MM.1S (cell line): ENCODE measurements around the gene NETO2.

ENCODE experiments used
- EZH2 ChIP-seq: fragments of 300-600 bp; sonication (generic); optimal IDR thresholded peaks from 2 replicates; pipeline ENCODE3; 2017; ENCODE audit warnings: low read depth, mild to moderate bottlenecking, antibody characterized with exemption, low read length, mixed read lengths
- EZH2phosphoT487 ChIP-seq: fragments of 300-600 bp; sonication (generic); IDR thresholded peaks from 2 replicates; pipeline ENCODE4 v1.6.1; 2018; ENCODE audit warnings: antibody characterized with exemption, low read length
- TF ChIP-seq, protein P1 (sequence below): fragments of 300-600 bp; sonication (generic); IDR thresholded peaks from 2 replicates; pipeline ENCODE4 v1.5.1; 2016; ENCODE audit warnings: antibody characterized with exemption, low read length, mixed read lengths

GRCh38 chr16:47069313-47069712 lies 74.4 kb downstream of the NETO2 start:
- TF ChIP-seq, protein P1, sequence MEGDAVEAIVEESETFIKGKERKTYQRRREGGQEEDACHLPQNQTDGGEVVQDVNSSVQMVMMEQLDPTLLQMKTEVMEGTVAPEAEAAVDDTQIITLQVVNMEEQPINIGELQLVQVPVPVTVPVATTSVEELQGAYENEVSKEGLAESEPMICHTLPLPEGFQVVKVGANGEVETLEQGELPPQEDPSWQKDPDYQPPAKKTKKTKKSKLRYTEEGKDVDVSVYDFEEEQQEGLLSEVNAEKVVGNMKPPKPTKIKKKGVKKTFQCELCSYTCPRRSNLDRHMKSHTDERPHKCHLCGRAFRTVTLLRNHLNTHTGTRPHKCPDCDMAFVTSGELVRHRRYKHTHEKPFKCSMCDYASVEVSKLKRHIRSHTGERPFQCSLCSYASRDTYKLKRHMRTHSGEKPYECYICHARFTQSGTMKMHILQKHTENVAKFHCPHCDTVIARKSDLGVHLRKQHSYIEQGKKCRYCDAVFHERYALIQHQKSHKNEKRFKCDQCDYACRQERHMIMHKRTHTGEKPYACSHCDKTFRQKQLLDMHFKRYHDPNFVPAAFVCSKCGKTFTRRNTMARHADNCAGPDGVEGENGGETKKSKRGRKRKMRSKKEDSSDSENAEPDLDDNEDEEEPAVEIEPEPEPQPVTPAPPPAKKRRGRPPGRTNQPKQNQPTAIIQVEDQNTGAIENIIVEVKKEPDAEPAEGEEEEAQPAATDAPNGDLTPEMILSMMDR, result no peak
- TF ChIP-seq EZH2 (no peak), EZH2phosphoT487 (no peak)
